B cell (primary cell): ENCODE measurements around the gene PPP1R14B. TPM values are rescaled to one million over a fixed set of nuclear protein-coding genes. Genes with fewer than 3 reads are reported as not detected.

Source experiments
- ATAC-seq: fragments of 200-7000 bp; cut with Tn5 transposase; one replicate; pipeline ENCODE4 v1.10.0; 2021; ENCODE audit warnings: low read depth, mild to moderate bottlenecking, moderate number of reproducible peaks, moderate library complexity
- CTCF ChIA-PET: fragments of 350-600 bp; sonication (Branson Sonifier 250); formaldehyde crosslinking; loops from one replicate; lab custom pipeline; 2021; ENCODE audit warnings: antibody characterized with exemption, inconsistent platforms; lab: Charles Lee
- POLR2A ChIA-PET: fragments of 350-600 bp; sonication (Branson Sonifier 250); formaldehyde crosslinking; loops from one replicate; lab custom pipeline; 2021; ENCODE audit warnings: antibody characterized with exemption; lab: Charles Lee
- DNase-seq: peaks from one replicate; pipeline ENCODE4 v3.0.0; 2013
- H2AFZ ChIP-seq: 2 replicates; pipeline ENCODE4 v1.6.1; 2012; ENCODE audit warnings: mild to moderate bottlenecking, low read depth, low read length; ENCODE audit not compliant: insufficient read depth, poor library complexity, severe bottlenecking
- H3K27ac ChIP-seq, 2 donors: 1 replicate in 1 of 2; 2 replicates in 1 of 2; pipeline ENCODE4 v1.5.1; 2012 to 2013; ENCODE audit warnings: low read length in 2 of 2, mild to moderate bottlenecking in 2 of 2, moderate library complexity in 1 of 2
- H3K27me3 ChIP-seq, 4 experiments: fragments of 200-600 bp in 1 of 4; sonication (generic) in 1 of 4; replicated peaks in 1 of 4; 1 replicate in 2 of 4; 2 replicates in 2 of 4; pipeline versions ENCODE4 v1.6.1 to v1.7.0; 2013 to 2016; ENCODE audit warnings: low read length in 3 of 4, mild to moderate bottlenecking in 2 of 4, mixed read lengths in 1 of 4, moderate library complexity in 1 of 4; ENCODE audit not compliant: insufficient read depth in 4 of 4, control insufficient read depth in 3 of 4; ENCODE audit errors: control extremely low read depth in 1 of 4
- H3K36me3 ChIP-seq, 2 experiments: replicated peaks in 1 of 2; 1 replicate in 1 of 2; 2 replicates in 1 of 2; pipeline versions ENCODE4 v1.6.1 to v1.7.1; 2013; ENCODE audit warnings: low read length in 1 of 2; ENCODE audit not compliant: insufficient read depth in 2 of 2, control insufficient read depth in 1 of 2; ENCODE audit errors: control extremely low read depth in 1 of 2, extremely low read depth in 1 of 2
- H3K4me1 ChIP-seq, 2 donors: fragments of 200-600 bp in 1 of 2; sonication (generic) in 1 of 2; 1 replicate in 1 of 2; 2 replicates in 1 of 2; pipeline versions ENCODE4 v1.5.1 to v1.6.1; 2013 to 2017; ENCODE audit warnings: low read length in 2 of 2; ENCODE audit not compliant: control insufficient read depth in 2 of 2, insufficient read depth in 2 of 2
- H3K4me2 ChIP-seq: replicated peaks from 2 replicates; pipeline ENCODE3; 2012; ENCODE audit warnings: mild to moderate bottlenecking, low read depth, low read length; ENCODE audit not compliant: poor library complexity, severe bottlenecking
- H3K4me3 ChIP-seq, 5 experiments: fragments of 200-600 bp in 1 of 5; sonication (generic) in 1 of 5; 1 replicate in 3 of 5; 2 replicates in 2 of 5; pipeline versions ENCODE4 v1.5.1 to v1.7.0; 2011 to 2016; ENCODE audit warnings: low read length in 4 of 5, mild to moderate bottlenecking in 4 of 5, low read depth in 2 of 5, control low read depth in 1 of 5, moderate library complexity in 1 of 5; ENCODE audit not compliant: insufficient read depth in 1 of 5; ENCODE audit errors: control extremely low read depth in 1 of 5, extremely low read depth in 1 of 5
- H3K79me2 ChIP-seq: fragments of 200-600 bp; sonication (generic); one replicate; pipeline ENCODE4 v1.6.0; 2016; ENCODE audit warnings: low read length; ENCODE audit not compliant: control insufficient read depth, insufficient read depth
- H3K9ac ChIP-seq: fragments of 200-600 bp; sonication (generic); 2 replicates; pipeline ENCODE4 v1.6.1; 2017; ENCODE audit warnings: mild to moderate bottlenecking, low read length, moderate library complexity
- H3K9me3 ChIP-seq, 3 donors: one replicate each; pipeline versions ENCODE4 v1.6.1 to v1.7.1; 2013; ENCODE audit warnings: low read length in 2 of 3; ENCODE audit not compliant: control insufficient read depth in 2 of 3, insufficient read depth in 1 of 3; ENCODE audit errors: control extremely low read depth in 1 of 3
- H4K20me1 ChIP-seq: 2 replicates; pipeline ENCODE4 v1.6.0; 2012; ENCODE audit warnings: mild to moderate bottlenecking, low read length; ENCODE audit not compliant: insufficient read depth, control insufficient read depth, poor library complexity, severe bottlenecking
- H3K27ac Mint-ChIP-seq: one replicate; pipeline ENCODE4 v1.8.0; 2021; ENCODE audit warnings: mixed read lengths
- H3K27me3 Mint-ChIP-seq: one replicate; pipeline ENCODE4 v1.8.0; 2021; ENCODE audit warnings: mixed read lengths
- H3K4me1 Mint-ChIP-seq: one replicate; pipeline ENCODE4 v1.8.0; 2021; ENCODE audit warnings: mixed read lengths
- H3K4me3 Mint-ChIP-seq: one replicate; pipeline ENCODE4 v1.8.0; 2021; ENCODE audit warnings: mixed read lengths
- H3K9me3 Mint-ChIP-seq: one replicate; pipeline ENCODE4 v1.8.0; 2022; ENCODE audit warnings: mixed read lengths; ENCODE audit not compliant: insufficient read depth
- CTCF ChIP-seq: fragments of 200-600 bp; IDR thresholded peaks from one replicate; pipeline ENCODE4 v1.8.0; 2022; ENCODE audit warnings: antibody characterized with exemption, mild to moderate bottlenecking
- EZH2 ChIP-seq: IDR thresholded peaks from 2 replicates; pipeline ENCODE4 v1.6.1; 2012; ENCODE audit warnings: borderline replicate concordance, low read depth, mild to moderate bottlenecking, moderate library complexity, low read length; ENCODE audit not compliant: insufficient read depth, poor library complexity, severe bottlenecking
- WGBS: methylation state at CpG from one replicate; pipeline ENCODE4 v1.1.5; 2013; ENCODE audit warnings: missing lambda C conversion rate; ENCODE audit not compliant: insufficient coverage; 5-methylcytosine and 5-hydroxymethylcytosine counted together
- intact Hi-C: fragments of 100-400 bp; cut with micrococcal nuclease; formaldehyde crosslinking; loops from one replicate; pipeline ENCODE4 v1.10.0; 2022
- polyA plus RNA-seq: library from polyadenylated mRNA; depleted of rRNA; stranded (reverse); fragments of >200 nt; gene quantifications from 2 replicates; pipeline ENCODE4 v1.2.3, GENCODE V29; 2012
- total RNA-seq, 2 donors: library from RNA; stranded (reverse); fragments of 120-200 nt in 1 of 2; gene quantifications; 1 replicate in 1 of 2; 2 replicates in 1 of 2; pipeline versions ENCODE4 v1.2.3 to v1.2.4, GENCODE V29; 2013 to 2022

Gene PPP1R14B
- total and polyA plus RNA-seq, 2 donors (not counting 1 experiment from before 2014, with no cell fraction given) = 41.2 to 51.0 TPM

GRCh38 chr11:64250415-64251015 lies 3.8 kb upstream of the PPP1R14B start:
- Mint-ChIP-seq H3K9me3 (no peaks in the 10 kb centered on the region), H3K27ac (peak overlapping the region; percentile 26), H3K4me3 (peak overlapping the region; percentile 89), H3K4me1 (peaks cover 28% of the 10 kb centered on the region), H3K27me3 (no peaks in the 10 kb centered on the region)
- H2AFZ ChIP-seq = peak overlapping the region; percentile 82
- intact Hi-C loops = loop anchor here (1.0 kb wide), 4 partner anchors 19 to 54 kb away; partner anchors contain the start of genes BAD, NUDT22 and TRPT1
- H3K9me3 ChIP-seq = no peaks in the 10 kb centered on the region
- peak overlapping the region; percentile 90 for H3K4me2 ChIP-seq
- ChIA-PET CTCF (interaction anchor here (0.8 to 10.4 kb wide), 14 partner anchors 9 to 65 kb away, joined by 3 to 141 read pairs (median 8); partner anchors contain the start of genes BAD, CATSPERZ, DNAJC4 and FERMT3), POLR2A (interaction anchor here (0.8 to 1.8 kb wide), 5 partner anchors 9 to 68 kb away, joined by 3 to 5 read pairs (median 3); partner anchors contain the start of genes FKBP2 and PRDX5)
- no peaks in the 10 kb centered on the region for H3K36me3 ChIP-seq
- WGBS = 26% methylated on average over 12 of the region's 13 CpGs
- peaks cover 19 to 43% of the 10 kb centered on the region in 2 donors for H3K4me1 ChIP-seq
- DNase-seq (no peak), ATAC-seq (no peak)
- H3K9ac ChIP-seq = peak overlapping the region; percentile 53
- no peaks in the 10 kb centered on the region for H3K27me3 ChIP-seq
- TF ChIP-seq EZH2 = no peak
- TF ChIP-seq CTCF = no peak
- H3K4me3 ChIP-seq = peak overlapping the region in 4 of 5 experiments; percentile 41 to 87 (median 50)
- no peaks in the 10 kb centered on the region for H4K20me1 ChIP-seq
- peaks cover 4% of the 10 kb centered on the region for H3K79me2 ChIP-seq
- no peak overlapping the region for H3K27ac ChIP-seq
